Measurements from ENCODE around the gene HNRNPA3.

HNRNPA3 gene

GRCh38 chr2:177225965-177226360, 13.4 kb downstream of the HNRNPA3 start:
- peak; percentile 25 for DNase-seq (ENCODE audit: low read depth)
- H3K4me3 ChIP-seq (ENCODE audit: low read depth, low read length) = no peak overlapping the region
- TF ChIP-seq MYC (IDR thresholded peaks at IDR 0.05; ENCODE audit: low read depth, low read length) (no peak), CTCF (IDR thresholded peaks at IDR 0.05; ENCODE audit: low read depth, low read length) (no peak), POLR2A (IDR thresholded peaks at IDR 0.05; ENCODE audit: extremely low read depth, insufficient read length) (no peak), MAX (IDR thresholded peaks at IDR 0.05; ENCODE audit: low read depth, low read length) (no peak)

GRCh38 chr2:177229442-177230242, 17.0 kb downstream of the HNRNPA3 start:
- DNase-seq (ENCODE audit: low read depth) = peak; percentile 20
- H3K4me3 ChIP-seq (ENCODE audit: low read depth, low read length) = no peak overlapping the region
- TF ChIP-seq MYC (IDR thresholded peaks at IDR 0.05; ENCODE audit: low read depth, low read length) (no peak), CTCF (IDR thresholded peaks at IDR 0.05; ENCODE audit: low read depth, low read length) (no peak), MAX (IDR thresholded peaks at IDR 0.05; ENCODE audit: low read depth, low read length) (no peak), POLR2A (IDR thresholded peaks at IDR 0.05; ENCODE audit: extremely low read depth, insufficient read length) (no peak)

- no peak for DNase-seq (ENCODE audit: low read depth)
- TF ChIP-seq CTCF (IDR thresholded peaks at IDR 0.05; ENCODE audit: low read depth, low read length) (no peak), MAX (IDR thresholded peaks at IDR 0.05; ENCODE audit: low read depth, low read length) (no peak), MYC (IDR thresholded peaks at IDR 0.05; ENCODE audit: low read depth, low read length) (no peak), POLR2A (IDR thresholded peaks at IDR 0.05; ENCODE audit: extremely low read depth, insufficient read length) (no peak)
- H3K4me3 ChIP-seq (ENCODE audit: low read depth, low read length) = no peak overlapping the region
Observed at GRCh38 chr2:177231270-177231669, 18.7 kb downstream of the HNRNPA3 start.

- no peak for DNase-seq (ENCODE audit: low read depth)
Observed at GRCh38 chr2:177232098-177232704, 19.6 kb downstream of the HNRNPA3 start.

GRCh38 chr2:177234267-177234666, 21.7 kb downstream of the HNRNPA3 start:
- H3K4me3 ChIP-seq (ENCODE audit: low read depth, low read length) = no peak overlapping the region
- TF ChIP-seq MYC (IDR thresholded peaks at IDR 0.05; ENCODE audit: low read depth, low read length) = no peak
- no peak for TF ChIP-seq MAX (IDR thresholded peaks at IDR 0.05; ENCODE audit: low read depth, low read length)
- no peak for TF ChIP-seq POLR2A (IDR thresholded peaks at IDR 0.05; ENCODE audit: extremely low read depth, insufficient read length)
- TF ChIP-seq CTCF (IDR thresholded peaks at IDR 0.05; ENCODE audit: low read depth, low read length) = no peak
- no peak for DNase-seq (ENCODE audit: low read depth)

More at GRCh38 chr2:177232098-177232704, 19.6 kb downstream of the HNRNPA3 start:
- TF ChIP-seq MAX (IDR thresholded peaks at IDR 0.05; ENCODE audit: low read depth, low read length) (no peak), MYC (IDR thresholded peaks at IDR 0.05; ENCODE audit: low read depth, low read length) (no peak), POLR2A (IDR thresholded peaks at IDR 0.05; ENCODE audit: extremely low read depth, insufficient read length) (no peak), CTCF (IDR thresholded peaks at IDR 0.05; ENCODE audit: low read depth, low read length) (no peak)
- H3K4me3 ChIP-seq (ENCODE audit: low read depth, low read length) = no peak overlapping the region

Data from NB4 (cell line).